ENCODE data around the gene ROBO3.

ROBO3 gene

GRCh38 chr11:124835918-124836317 lies 29.3 kb upstream of the ROBO3 start:
- Histone ChIP-seq H3K27me3 (peaks cover 98% of the 10 kb centered on the region), H3K36me3 (no peaks in the 10 kb centered on the region), H3K27ac (no peak overlapping the region), H3K4me1 (ENCODE audit: control insufficient read depth in 1 of 2, insufficient read depth in 1 of 2, low read depth in 1 of 2, low read length in 1 of 2) (no peaks in the 10 kb centered on the region), H3K9me3 (no peaks in the 10 kb centered on the region), H3K4me3 (ENCODE audit: low read depth in 1 of 2, low read length in 1 of 2) (no peak overlapping the region)
- TF ChIP-seq, protein P1, sequence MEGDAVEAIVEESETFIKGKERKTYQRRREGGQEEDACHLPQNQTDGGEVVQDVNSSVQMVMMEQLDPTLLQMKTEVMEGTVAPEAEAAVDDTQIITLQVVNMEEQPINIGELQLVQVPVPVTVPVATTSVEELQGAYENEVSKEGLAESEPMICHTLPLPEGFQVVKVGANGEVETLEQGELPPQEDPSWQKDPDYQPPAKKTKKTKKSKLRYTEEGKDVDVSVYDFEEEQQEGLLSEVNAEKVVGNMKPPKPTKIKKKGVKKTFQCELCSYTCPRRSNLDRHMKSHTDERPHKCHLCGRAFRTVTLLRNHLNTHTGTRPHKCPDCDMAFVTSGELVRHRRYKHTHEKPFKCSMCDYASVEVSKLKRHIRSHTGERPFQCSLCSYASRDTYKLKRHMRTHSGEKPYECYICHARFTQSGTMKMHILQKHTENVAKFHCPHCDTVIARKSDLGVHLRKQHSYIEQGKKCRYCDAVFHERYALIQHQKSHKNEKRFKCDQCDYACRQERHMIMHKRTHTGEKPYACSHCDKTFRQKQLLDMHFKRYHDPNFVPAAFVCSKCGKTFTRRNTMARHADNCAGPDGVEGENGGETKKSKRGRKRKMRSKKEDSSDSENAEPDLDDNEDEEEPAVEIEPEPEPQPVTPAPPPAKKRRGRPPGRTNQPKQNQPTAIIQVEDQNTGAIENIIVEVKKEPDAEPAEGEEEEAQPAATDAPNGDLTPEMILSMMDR (IDR thresholded peaks at IDR 0.05): no peak

DNA sequence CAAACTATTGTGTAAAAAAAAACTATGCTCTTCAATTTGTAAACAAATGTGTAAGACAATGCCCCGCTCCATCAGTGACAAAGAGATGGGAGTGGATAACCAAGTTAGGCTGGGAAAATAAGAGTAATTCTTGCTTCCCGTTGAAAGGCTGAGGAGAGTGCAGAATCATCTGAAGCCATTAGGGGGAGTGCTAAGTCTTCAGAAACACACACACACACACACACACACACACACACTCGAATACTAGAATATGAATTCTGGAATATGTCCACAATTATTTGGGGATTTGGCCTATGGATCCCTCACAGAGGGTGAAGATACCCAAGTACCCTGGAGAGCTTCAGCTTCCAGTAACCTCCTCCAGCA lies 27.8 kb upstream of the ROBO3 start:
- TF ChIP-seq, protein P1 (IDR thresholded peaks at IDR 0.05): no peak
- no peaks in the 10 kb centered on the region for H3K9me3 ChIP-seq
- no peaks in the 10 kb centered on the region for H3K4me1 ChIP-seq (ENCODE audit: control insufficient read depth in 1 of 2, insufficient read depth in 1 of 2, low read depth in 1 of 2, low read length in 1 of 2)
- H3K4me3 ChIP-seq (ENCODE audit: low read depth in 1 of 2, low read length in 1 of 2): no peak overlapping the region
- H3K27ac ChIP-seq: no peak overlapping the region
- H3K27me3 ChIP-seq: peaks cover 100% of the 10 kb centered on the region
- H3K36me3 ChIP-seq: no peaks in the 10 kb centered on the region

- H3K4me1 ChIP-seq (ENCODE audit: control insufficient read depth in 1 of 2, insufficient read depth in 1 of 2, low read depth in 1 of 2, low read length in 1 of 2): no peaks in the 10 kb centered on the region
- H3K27me3 ChIP-seq: peaks cover 100% of the 10 kb centered on the region
- no peaks in the 10 kb centered on the region for H3K9me3 ChIP-seq
These were observed 26.5 kb upstream of the ROBO3 start for GRCh38 chr11:124838805-124839127.

GRCh38 chr11:124839128-124839971 lies 25.9 kb upstream of the ROBO3 start:
- TF ChIP-seq, protein P1 (IDR thresholded peaks at IDR 0.05): no peak
- H3K27me3 ChIP-seq: peaks cover 100% of the 10 kb centered on the region

More at GRCh38 chr11:124838805-124839127, 26.5 kb upstream of the ROBO3 start:
- H3K36me3 ChIP-seq: no peaks in the 10 kb centered on the region
- no peak overlapping the region for H3K27ac ChIP-seq
- TF ChIP-seq, protein P1 (IDR thresholded peaks at IDR 0.05): no peak
- no peak overlapping the region for H3K4me3 ChIP-seq (ENCODE audit: low read depth in 1 of 2, low read length in 1 of 2)

GRCh38 chr11:124839972-124840621 lies 25.1 kb upstream of the ROBO3 start:
- no peak overlapping the region for H3K27ac ChIP-seq
- H3K4me1 ChIP-seq (ENCODE audit: control insufficient read depth in 1 of 2, insufficient read depth in 1 of 2, low read depth in 1 of 2, low read length in 1 of 2): no peaks in the 10 kb centered on the region
- H3K9me3 ChIP-seq: no peaks in the 10 kb centered on the region
- no peak overlapping the region for H3K4me3 ChIP-seq (ENCODE audit: low read depth in 1 of 2, low read length in 1 of 2)
- TF ChIP-seq, protein P1 (IDR thresholded peaks at IDR 0.05): no peak
- H3K36me3 ChIP-seq: no peaks in the 10 kb centered on the region
- H3K27me3 ChIP-seq: peaks cover 100% of the 10 kb centered on the region

More at GRCh38 chr11:124839128-124839971, 25.9 kb upstream of the ROBO3 start:
- H3K27ac ChIP-seq: no peak overlapping the region
- no peaks in the 10 kb centered on the region for H3K4me1 ChIP-seq (ENCODE audit: control insufficient read depth in 1 of 2, insufficient read depth in 1 of 2, low read depth in 1 of 2, low read length in 1 of 2)
- H3K36me3 ChIP-seq: no peaks in the 10 kb centered on the region
- H3K9me3 ChIP-seq: no peaks in the 10 kb centered on the region
- H3K4me3 ChIP-seq (ENCODE audit: low read depth in 1 of 2, low read length in 1 of 2): no peak overlapping the region
